LoVo (cell line): ENCODE measurements around the gene LEFTY2.
"Not testable (repeated sequence)": the region's sequence is repeated elsewhere in the genome, so short reads cannot be mapped to it uniquely, and the experiment has no call there.

Experiments used
- DNase-seq: peaks from one replicate; pipeline ENCODE4 v3.0.0-alpha.2; 2016; ENCODE audit warnings: low spot score

Gene LEFTY2

DNA sequence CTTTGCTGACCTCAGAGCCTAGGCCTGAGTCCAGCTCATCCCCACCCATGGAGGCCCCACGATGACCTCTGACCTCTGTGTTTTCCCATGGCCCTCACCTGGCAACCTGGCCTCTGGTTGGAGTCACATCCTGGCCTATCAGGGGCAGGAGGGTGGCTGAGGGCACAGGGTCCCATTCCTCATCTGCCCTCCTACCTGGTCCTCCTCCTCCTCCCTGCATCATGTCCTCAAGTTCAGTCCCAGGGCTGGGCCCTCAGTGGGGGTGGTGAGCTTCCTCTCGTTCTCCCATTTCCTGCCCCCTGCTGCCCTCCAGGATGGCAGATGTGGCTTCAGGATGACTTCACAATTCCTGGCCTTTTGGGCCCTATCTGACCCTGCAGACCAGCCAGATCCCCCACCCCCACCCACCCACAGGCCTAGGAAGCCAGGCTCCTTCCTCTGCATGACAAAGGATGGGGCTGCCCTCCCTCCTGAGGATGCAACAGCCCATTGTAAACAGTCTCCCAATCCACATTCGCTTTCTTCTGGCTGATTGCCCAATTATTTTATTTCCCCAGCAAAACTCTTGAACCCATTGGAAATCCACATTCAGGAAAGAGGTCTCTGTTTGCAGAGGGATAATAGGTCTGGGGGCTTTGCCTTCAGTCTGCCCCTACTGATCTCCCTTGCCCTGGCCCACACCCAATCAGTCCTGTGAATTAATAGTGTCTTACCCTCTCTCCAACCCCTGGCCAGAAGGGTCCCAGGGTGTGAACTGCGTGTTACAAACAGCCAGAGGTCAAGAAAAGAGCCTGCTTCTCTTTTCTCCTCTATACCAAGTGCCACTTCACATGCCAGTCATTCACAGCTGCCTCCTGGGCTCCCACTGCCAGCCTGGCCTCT lies 41.7 kb downstream of the LEFTY2 start:
- DNase-seq: no peak

- DNase-seq: no peak
Observed at GRCh38 chr1:225897595-225898514, 43.2 kb downstream of the LEFTY2 start.

GRCh38 chr1:225896937-225897549 lies 44.0 kb downstream of the LEFTY2 start:
- peak; percentile 68 for DNase-seq

- DNase-seq: no peak
Observed at GRCh38 chr1:225896494-225896893, 44.5 kb downstream of the LEFTY2 start.

GRCh38 chr1:225892307-225892706 lies 48.7 kb downstream of the LEFTY2 start:
- DNase-seq: no peak

GRCh38 chr1:225891229-225891972 lies 49.6 kb downstream of the LEFTY2 start:
- DNase-seq: peak; percentile 65

- DNase-seq: no peak
Observed at GRCh38 chr1:225890346-225891228, 50.4 kb downstream of the LEFTY2 start.

GRCh38 chr1:225889743-225890142 lies 51.3 kb downstream of the LEFTY2 start:
- no peak for DNase-seq

DNA sequence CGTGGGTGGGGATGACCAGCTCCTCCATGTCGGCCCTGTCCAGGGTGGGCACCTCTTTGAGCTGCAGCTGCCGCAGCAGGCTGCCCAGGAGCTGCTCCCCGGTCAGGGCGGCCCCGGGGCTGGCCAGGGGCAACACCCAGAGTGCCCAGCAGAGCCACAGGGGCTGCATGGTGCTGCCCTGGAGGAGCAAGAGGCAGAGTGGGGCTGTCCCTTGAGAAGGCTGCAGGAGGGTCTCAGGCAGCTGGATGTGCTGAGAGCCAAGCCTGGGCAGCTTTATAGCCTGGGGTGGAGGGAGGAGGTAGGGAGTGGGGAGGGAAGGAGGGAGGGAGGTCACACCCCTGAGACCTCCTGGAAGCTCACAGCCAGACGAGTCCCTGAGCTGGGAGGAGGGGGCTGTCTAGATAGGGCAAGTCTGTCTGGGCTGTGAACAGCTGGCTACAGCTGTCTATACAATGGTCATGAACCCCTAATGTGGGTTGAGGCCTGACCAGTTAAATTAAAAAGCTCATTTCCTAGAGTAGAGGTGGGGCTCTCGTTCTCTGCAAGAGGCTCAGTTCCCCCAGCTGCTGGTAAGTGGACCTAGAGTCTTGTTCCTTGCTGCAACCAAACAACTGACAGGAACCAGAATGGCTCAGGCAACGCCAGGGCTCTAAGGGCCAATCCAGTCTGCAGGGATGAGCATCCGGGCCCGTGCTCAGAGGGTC lies 52.0 kb downstream of the LEFTY2 start, which contains the start of gene LEFTY1:
Gene LEFTY1, minus strand, starts transcription at position 249 of the 704 bp plus-strand sequence. Its CDS starts 80 bp downstream, at position 169.
- DNase-seq: no peak

GRCh38 chr1:225888289-225888897 lies 52.6 kb downstream of the LEFTY2 start:
- no peak for DNase-seq

- DNase-seq: not testable (repeated sequence)
Observed at GRCh38 chr1:225887554-225888288, 53.3 kb downstream of the LEFTY2 start.

DNA sequence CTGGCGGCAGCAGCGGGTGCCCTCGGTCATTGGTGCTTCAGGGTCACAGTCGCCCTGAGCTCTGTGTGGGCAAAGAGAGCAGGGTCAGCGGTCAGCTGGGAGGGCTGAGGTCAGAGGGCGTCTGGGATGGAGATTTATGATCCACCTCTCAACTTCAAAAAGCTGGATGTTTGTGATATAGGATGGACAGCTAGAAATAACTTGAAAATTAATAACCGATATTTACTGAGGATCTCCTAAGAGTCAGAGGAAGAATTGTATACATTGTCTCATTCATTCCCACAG lies 54.0 kb downstream of the LEFTY2 start:
- DNase-seq: no peak
